ENCODE results near the gene POLR2E.

- TF ChIP-seq, protein P1, sequence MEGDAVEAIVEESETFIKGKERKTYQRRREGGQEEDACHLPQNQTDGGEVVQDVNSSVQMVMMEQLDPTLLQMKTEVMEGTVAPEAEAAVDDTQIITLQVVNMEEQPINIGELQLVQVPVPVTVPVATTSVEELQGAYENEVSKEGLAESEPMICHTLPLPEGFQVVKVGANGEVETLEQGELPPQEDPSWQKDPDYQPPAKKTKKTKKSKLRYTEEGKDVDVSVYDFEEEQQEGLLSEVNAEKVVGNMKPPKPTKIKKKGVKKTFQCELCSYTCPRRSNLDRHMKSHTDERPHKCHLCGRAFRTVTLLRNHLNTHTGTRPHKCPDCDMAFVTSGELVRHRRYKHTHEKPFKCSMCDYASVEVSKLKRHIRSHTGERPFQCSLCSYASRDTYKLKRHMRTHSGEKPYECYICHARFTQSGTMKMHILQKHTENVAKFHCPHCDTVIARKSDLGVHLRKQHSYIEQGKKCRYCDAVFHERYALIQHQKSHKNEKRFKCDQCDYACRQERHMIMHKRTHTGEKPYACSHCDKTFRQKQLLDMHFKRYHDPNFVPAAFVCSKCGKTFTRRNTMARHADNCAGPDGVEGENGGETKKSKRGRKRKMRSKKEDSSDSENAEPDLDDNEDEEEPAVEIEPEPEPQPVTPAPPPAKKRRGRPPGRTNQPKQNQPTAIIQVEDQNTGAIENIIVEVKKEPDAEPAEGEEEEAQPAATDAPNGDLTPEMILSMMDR (IDR thresholded peaks at IDR 0.05), result no peak
- TF ChIP-seq POLR2A (IDR thresholded peaks at IDR 0.05), result no peak
- no peak for TF ChIP-seq EP300 (IDR thresholded peaks at IDR 0.05)
- TF ChIP-seq POLR2AphosphoS5 (IDR thresholded peaks at IDR 0.05), result no peak
These were observed 43.4 kb downstream of the POLR2E start for GRCh38 chr19:1051791-1052190.
